G401 (cell line): ENCODE measurements around the gene COG1. TPM values are rescaled to one million over a fixed set of nuclear protein-coding genes. Genes with fewer than 3 reads are reported as not detected.

Source experiments
- DNase-seq: peaks from one replicate; pipeline ENCODE4 v3.0.0-alpha.2; 2015; ENCODE audit warnings: low spot score
- in situ Hi-C: cut with HindIII; loops from 2 replicates; pipeline ENCODE4 v1.10.0; 2016; ENCODE audit warnings: low sequenced_read_pairs, mixed read lengths
- total RNA-seq: library from RNA; depleted of rRNA; stranded (reverse); fragments of >200 nt; shearing (Covaris generic); gene quantifications from 2 replicates; pipeline ENCODE4 v1.2.3, GENCODE V29; 2014

Gene COG1
- total RNA-seq, 1 experiment from 2014 or later = 10.8 TPM

GRCh38 chr17:73165616-73166404 lies 27.0 kb upstream of the COG1 start:
- in situ Hi-C loops = loop anchor here (25.0 kb wide), 1 partner anchor 179 kb away; no protein-coding TSS in a partner anchor
- peak; percentile 60 for DNase-seq

- in situ Hi-C loops = loop anchor here (25.0 kb wide), 1 partner anchor 180 kb away; no protein-coding TSS in a partner anchor
- peak; percentile 77 for DNase-seq
Measured at GRCh38 chr17:73166731-73167581, 25.9 kb upstream of the COG1 start.

GRCh38 chr17:73168667-73169066 lies 24.2 kb upstream of the COG1 start:
- peak; percentile 70 for DNase-seq
- in situ Hi-C loops = loop anchor here (25.0 kb wide), 1 partner anchor 181 kb away; no protein-coding TSS in a partner anchor

DNA sequence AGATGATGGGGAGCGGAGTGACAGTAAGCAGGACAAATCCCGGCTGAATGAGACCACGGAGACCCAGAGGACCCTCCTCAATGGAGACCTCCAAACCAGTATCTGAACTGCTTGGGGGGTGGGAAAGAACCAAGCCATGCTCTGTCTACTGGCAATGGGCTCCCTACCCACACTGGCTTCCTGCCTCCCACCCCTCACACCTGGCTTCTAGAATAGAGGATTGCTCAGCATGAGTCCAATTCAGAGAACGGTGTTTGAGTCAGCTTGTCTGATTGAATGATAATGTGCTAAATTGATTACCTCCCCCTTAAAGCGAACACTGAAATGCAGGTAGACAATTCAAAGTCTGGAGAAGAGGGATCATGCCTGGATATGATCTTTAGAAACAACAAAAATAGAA lies 22.5 kb upstream of the COG1 start:
- DNase-seq = no peak
- in situ Hi-C loops = loop anchor here (25.0 kb wide), 1 partner anchor 183 kb away; no protein-coding TSS in a partner anchor

- in situ Hi-C loops = loop anchor here (25.0 kb wide), 1 partner anchor 185 kb away; no protein-coding TSS in a partner anchor
- DNase-seq = no peak
Measured at GRCh38 chr17:73172252-73172651, 20.6 kb upstream of the COG1 start.

DNA sequence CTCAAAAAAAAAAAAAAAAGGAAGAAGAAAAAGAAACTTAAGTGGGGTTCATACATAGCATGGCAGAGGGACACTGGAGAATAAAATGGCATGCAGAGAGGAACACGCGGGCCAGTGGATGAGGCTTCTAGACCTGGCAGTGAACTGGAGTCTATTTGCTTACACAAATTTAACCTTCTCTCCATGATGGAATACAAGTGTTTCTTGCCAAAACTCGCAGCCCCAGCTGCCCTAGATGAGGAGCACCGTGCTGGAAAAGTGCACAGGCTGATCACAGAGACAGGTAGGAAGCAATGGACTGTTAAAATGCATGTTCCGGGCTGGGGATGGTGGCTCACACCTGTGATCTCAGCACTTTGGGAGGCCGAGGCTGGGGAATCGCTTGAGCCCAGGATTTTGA lies 18.7 kb upstream of the COG1 start:
- in situ Hi-C loops = loop anchor here (25.0 kb wide), 1 partner anchor 187 kb away; no protein-coding TSS in a partner anchor
- peak; percentile 75 for DNase-seq

- in situ Hi-C loops = no loop called here
Measured at GRCh38 chr17:73175962-73176565, 16.8 kb upstream of the COG1 start.

GRCh38 chr17:73179387-73179786 lies 13.5 kb upstream of the COG1 start:
- DNase-seq = no peak
- in situ Hi-C loops = no loop called here

More at GRCh38 chr17:73175962-73176565, 16.8 kb upstream of the COG1 start:
- DNase-seq = no peak

DNA sequence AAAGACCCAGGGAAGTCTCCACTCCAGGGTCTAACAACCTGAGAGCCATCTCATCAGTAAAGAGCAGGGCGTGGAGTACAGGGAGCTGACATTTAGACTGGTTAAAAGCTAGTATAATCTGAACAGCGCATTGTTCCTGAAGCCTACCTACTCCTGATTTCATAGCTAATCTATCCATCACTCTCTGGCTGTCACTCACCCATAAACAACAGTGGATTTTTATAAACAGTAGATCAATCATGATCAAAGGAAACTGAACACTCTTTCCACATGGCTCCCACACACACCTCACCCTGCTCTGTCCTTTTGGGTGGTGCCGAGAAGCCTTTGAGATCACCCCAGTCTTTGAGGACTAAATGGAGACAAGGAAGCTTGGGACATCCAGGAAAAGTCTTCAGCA lies 13.0 kb upstream of the COG1 start:
- DNase-seq = no peak
- in situ Hi-C loops = no loop called here

GRCh38 chr17:73182616-73183310 lies 10.1 kb upstream of the COG1 start:
- in situ Hi-C loops = no loop called here
- DNase-seq = peak; percentile 90

DNA sequence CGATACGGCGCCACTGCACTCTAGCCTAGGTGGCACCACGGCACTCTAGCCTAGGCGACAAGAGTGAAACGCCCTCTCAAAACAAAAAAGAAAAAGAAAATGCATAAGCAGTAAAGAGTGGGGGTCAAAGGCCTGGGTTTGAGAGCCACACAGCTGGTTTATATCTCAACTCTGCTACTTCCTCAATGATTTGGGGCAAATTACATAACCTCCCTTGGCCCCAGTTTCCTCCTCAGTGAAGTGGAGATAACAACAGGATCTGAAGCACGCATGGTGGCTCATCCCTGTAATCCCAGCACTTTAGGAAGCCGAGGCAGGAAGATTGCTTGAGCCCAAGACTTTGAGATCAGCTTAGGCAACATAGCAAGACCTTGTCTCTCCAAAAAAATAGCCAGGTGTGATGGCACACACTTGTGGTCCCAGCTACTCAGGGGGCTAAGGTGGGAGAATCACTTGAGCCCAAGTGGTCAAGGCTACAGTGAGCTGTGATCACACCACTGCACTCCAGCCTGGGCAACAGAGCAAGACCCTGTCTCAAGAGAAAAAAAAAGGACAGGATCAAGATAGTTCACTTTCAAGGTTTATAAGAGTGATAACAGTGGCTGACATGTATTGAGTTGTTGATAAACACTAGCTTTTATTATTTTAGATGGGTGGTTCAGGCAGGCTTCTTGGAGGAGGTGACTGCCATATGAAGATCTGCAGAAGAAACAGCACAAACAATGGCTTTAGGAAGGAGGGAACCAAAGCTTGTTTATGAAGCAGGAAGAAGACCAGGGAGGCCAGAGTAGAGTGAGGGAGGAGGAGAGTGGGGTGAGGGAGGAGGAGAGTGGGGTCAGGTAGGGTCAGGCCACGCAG lies 8.5 kb upstream of the COG1 start:
- no peak for DNase-seq
- in situ Hi-C loops = no loop called here

DNA sequence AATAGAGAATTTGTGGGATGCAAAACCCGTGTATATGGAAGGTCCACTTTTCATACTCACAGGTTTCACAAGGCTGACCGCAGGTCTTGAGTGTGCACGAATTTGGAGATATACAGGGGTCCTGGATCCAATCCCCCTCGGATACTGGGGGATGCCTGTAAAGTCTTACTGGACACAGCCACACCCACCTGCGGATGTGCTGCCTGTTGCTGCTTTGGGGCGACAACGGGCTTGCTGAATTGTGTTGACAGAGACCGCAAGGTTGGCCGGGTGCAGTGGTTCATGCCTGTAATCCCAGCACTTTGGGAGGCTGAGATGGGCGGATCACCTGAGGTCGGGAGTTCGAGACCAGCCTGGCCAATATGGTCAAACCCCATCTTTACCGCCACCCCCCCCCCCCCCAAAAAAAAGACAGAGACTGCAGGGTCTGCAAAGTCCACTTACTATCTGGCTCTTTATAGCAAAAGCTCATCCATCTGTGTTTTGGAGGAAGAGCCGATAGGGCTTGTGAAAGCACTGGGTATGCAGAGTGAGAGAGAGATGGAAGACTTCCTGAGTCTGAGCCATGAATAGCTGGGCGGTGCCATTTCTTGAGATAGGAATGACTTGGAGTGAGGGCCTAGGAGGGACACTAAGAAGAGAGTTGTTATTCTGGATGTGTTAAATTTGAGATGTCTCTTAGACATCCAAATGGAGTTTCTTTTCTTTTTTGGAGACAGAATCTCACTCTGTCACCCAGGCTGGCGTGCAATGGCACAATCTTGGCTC lies 6.4 kb upstream of the COG1 start:
- in situ Hi-C loops = no loop called here
- no peak for DNase-seq

- DNase-seq = no peak
- in situ Hi-C loops = no loop called here
Measured at GRCh38 chr17:73187203-73187769, 5.6 kb upstream of the COG1 start.

DNA sequence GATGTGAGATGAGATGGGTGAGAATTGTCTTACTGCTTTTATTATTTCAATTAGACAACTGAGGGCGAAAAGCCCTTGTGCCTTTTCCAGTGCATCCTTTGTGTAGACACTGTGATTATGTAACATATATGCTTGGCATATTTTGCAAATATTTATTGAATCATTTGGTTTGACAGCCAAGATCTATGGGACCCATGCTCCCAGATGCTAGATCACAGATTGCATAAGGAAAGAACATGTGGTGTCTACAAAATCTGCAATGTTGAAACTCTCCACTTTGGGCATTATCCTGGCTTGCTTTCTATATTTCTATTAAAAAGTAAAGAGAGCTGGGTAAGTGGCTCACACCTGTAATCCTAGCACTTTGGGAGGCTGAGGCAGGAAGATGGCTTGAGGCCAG lies 4.8 kb upstream of the COG1 start:
- in situ Hi-C loops = no loop called here
- DNase-seq = no peak

DNA sequence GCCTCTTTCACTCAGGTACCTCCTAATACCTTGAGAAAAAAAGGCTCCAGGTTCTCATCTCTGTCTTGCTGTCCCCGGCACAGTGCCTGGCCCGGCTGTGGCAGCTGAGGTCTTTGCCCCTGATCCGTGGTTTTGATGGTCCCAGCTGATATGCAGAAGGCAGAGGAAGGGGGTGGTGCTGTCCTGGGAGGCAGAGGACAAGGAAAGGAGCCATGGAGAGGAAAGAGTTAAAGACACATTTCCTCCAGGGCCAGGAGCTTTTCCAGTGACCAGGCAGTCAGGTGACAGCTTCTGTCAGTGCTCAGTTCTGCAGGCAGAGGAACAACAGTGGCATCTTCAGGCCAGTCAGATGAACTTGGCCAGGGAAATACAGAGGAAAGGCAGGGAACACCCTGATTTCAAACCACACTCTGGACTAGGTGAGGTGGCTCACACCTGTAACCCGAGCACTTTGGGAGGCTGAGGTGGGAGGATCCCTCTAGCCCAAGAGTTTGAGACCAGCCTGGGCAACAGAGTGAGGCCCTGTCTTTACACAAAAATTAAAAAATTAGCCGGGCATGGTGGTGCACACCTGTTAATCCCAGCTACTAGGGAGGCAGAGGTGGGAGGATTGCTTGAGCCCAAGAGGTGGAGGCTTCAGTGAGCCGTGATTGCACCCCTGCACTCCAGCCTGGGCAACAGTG lies 3.3 kb upstream of the COG1 start:
- peak; percentile 93 for DNase-seq
- in situ Hi-C loops = no loop called here

- in situ Hi-C loops = no loop called here
Measured at GRCh38 chr17:73191443-73192205, 1.2 kb upstream of the COG1 start.

More at GRCh38 chr17:73191443-73192205, 1.2 kb upstream of the COG1 start:
- peak; percentile 90 for DNase-seq
